ENCODE results near the gene AGAP9.

- TF ChIP-seq CTCF (IDR thresholded peaks at IDR 0.05), result no peak
- TF ChIP-seq POLR2A (IDR thresholded peaks at IDR 0.05), result no peak
Measured at GRCh38 chr10:47458466-47459154, 64.8 kb downstream of the AGAP9 start.

All from esophagus squamous epithelium (tissue), 4 donors.